Measurements from ENCODE around the gene GRK6.

- TF ChIP-seq CTCF (IDR thresholded peaks at IDR 0.05) (no peak), ZFX (IDR thresholded peaks at IDR 0.05; ENCODE audit: borderline replicate concordance) (no peak)
These were observed 37.9 kb upstream of the GRK6 start for GRCh38 chr5:177388521-177389052.

All from 22Rv1 (cell line).